Astrocyte (in vitro differentiated cells and primary cell): ENCODE measurements around the gene AP3B1. TPM values are rescaled to one million over a fixed set of nuclear protein-coding genes. Genes with fewer than 3 reads are reported as not detected.

ENCODE experiments used
- DNase-seq: peaks from one replicate; pipeline ENCODE4 v3.0.0-alpha.2; 2010; ENCODE audit warnings: low read depth
- FAIRE-seq: peaks from 2 replicates; lab custom pipeline; 2011; peaks lifted over from hg19 to GRCh38; lab: Jason Lieb, UNC
- H2AFZ ChIP-seq: 2 replicates; pipeline ENCODE4 v1.6.0; 2012; ENCODE audit warnings: low read depth, low read length, inconsistent platforms
- H3K27ac ChIP-seq: 2 replicates; pipeline ENCODE4 v1.5.1; 2011; ENCODE audit warnings: low read depth, low read length, inconsistent platforms
- H3K27me3 ChIP-seq: 2 replicates; pipeline ENCODE4 v1.6.0; 2011; ENCODE audit warnings: low read length, inconsistent platforms; ENCODE audit not compliant: insufficient read depth
- H3K36me3 ChIP-seq: 2 replicates; pipeline ENCODE4 v1.5.1; 2011; ENCODE audit warnings: low read length, inconsistent platforms; ENCODE audit not compliant: insufficient read depth
- H3K4me1 ChIP-seq: 2 replicates; pipeline ENCODE4 v1.5.1; 2011; ENCODE audit warnings: low read length, inconsistent platforms; ENCODE audit not compliant: insufficient read depth
- H3K4me2 ChIP-seq: 2 replicates; pipeline ENCODE4 v1.6.0; 2012; ENCODE audit warnings: low read length, inconsistent platforms
- H3K4me3 ChIP-seq: 2 replicates; pipeline ENCODE4 v1.5.1; 2011; ENCODE audit warnings: low read depth, mild to moderate bottlenecking, low read length, inconsistent platforms; ENCODE audit not compliant: insufficient read depth
- H3K79me2 ChIP-seq: 2 replicates; pipeline ENCODE4 v1.6.0; 2012; ENCODE audit warnings: mild to moderate bottlenecking, low read length, inconsistent platforms; ENCODE audit not compliant: insufficient read depth
- H3K9ac ChIP-seq: 2 replicates; pipeline ENCODE4 v1.6.0; 2012; ENCODE audit warnings: mild to moderate bottlenecking, low read length, inconsistent platforms
- H3K9me3 ChIP-seq: 2 replicates; pipeline ENCODE4 v1.5.1; 2012; ENCODE audit warnings: low read depth, mild to moderate bottlenecking, low read length, inconsistent platforms; ENCODE audit not compliant: insufficient read depth
- H4K20me1 ChIP-seq: 2 replicates; pipeline ENCODE4 v1.6.0; 2012; ENCODE audit warnings: low read length, inconsistent platforms; ENCODE audit not compliant: insufficient read depth
- H3K27ac Mint-ChIP-seq: one replicate; pipeline ENCODE4 v1.8.0; 2021; ENCODE audit warnings: mild to moderate bottlenecking, mixed read lengths; ENCODE audit not compliant: unreplicated experiment
- H3K27me3 Mint-ChIP-seq: one replicate; pipeline ENCODE4 v1.8.0; 2021; ENCODE audit warnings: low read depth, mixed read lengths; ENCODE audit not compliant: unreplicated experiment
- H3K36me3 Mint-ChIP-seq: one replicate; pipeline ENCODE4 v1.8.0; 2021; ENCODE audit warnings: low read depth, mixed read lengths; ENCODE audit not compliant: unreplicated experiment
- H3K4me1 Mint-ChIP-seq: one replicate; pipeline ENCODE4 v1.8.0; 2021; ENCODE audit warnings: low read depth, mixed read lengths; ENCODE audit not compliant: unreplicated experiment
- H3K4me3 Mint-ChIP-seq: one replicate; pipeline ENCODE4 v1.8.0; 2021; ENCODE audit warnings: mild to moderate bottlenecking, moderate library complexity, mixed read lengths; ENCODE audit not compliant: unreplicated experiment
- H3K9me3 Mint-ChIP-seq: one replicate; pipeline ENCODE4 v1.8.0; 2021; ENCODE audit warnings: mild to moderate bottlenecking, mixed read lengths; ENCODE audit not compliant: unreplicated experiment
- CTCF ChIP-seq: IDR thresholded peaks from 2 replicates; pipeline ENCODE4 v1.5.1; 2011; ENCODE audit warnings: low read depth, mild to moderate bottlenecking, inconsistent platforms, low read length, moderate library complexity; ENCODE audit not compliant: insufficient read depth
- EZH2 ChIP-seq: IDR thresholded peaks from 2 replicates; pipeline ENCODE4 v1.6.1; 2012; ENCODE audit warnings: mild to moderate bottlenecking, low read length, inconsistent platforms; ENCODE audit not compliant: insufficient read depth
- total RNA-seq: library from RNA; stranded (reverse); gene quantifications from 2 replicates; pipeline ENCODE4 v1.2.1, GENCODE V29; 2021

Gene AP3B1
- total RNA-seq, 1 donor from 2014 or later = 64.8 TPM

DNA sequence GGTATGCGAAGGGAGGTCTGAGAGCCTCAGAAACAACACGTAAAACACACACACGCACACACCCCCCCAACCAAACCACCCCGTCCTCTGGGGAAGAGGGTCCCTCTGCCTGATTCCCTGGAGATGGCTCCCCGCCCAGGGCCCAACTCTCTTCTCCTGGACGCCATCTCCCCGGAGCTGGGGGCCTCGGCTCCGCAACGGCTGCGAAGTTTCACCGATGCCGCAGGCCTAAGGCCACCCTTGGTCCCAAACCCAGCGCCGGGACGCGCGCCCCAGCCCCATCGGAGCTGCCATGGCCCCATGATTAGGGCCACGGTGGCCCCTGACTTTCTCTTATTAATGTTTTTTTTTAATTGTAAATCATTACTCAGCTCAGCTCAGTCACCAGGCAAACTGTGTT lies 337.0 kb downstream of the AP3B1 start:
- peaks cover 44% of the 10 kb centered on the region for H3K27me3 ChIP-seq

GRCh38 chr5:77957081-77957480 lies 337.4 kb downstream of the AP3B1 start:
- Mint-ChIP-seq H3K27me3 (peaks cover 35% of the 10 kb centered on the region), H3K27ac (no peak overlapping the region), H3K36me3 (no peaks in the 10 kb centered on the region), H3K9me3 (no peaks in the 10 kb centered on the region), H3K4me1 (peaks cover 15% of the 10 kb centered on the region), H3K4me3 (no peak overlapping the region)
- Histone ChIP-seq H3K27me3 (peaks cover 41% of the 10 kb centered on the region), H3K4me3 (no peak overlapping the region), H3K79me2 (no peaks in the 10 kb centered on the region), H2AFZ (peak overlapping the region; percentile 46), H3K9ac (no peak overlapping the region), H3K9me3 (no peaks in the 10 kb centered on the region), H3K36me3 (no peaks in the 10 kb centered on the region), H3K27ac (no peak overlapping the region), H4K20me1 (no peaks in the 10 kb centered on the region), H3K4me1 (no peaks in the 10 kb centered on the region), H3K4me2 (peak overlapping the region; percentile 75)
- no peak for DNase-seq
- no peak for FAIRE-seq
- TF ChIP-seq CTCF (no peak), EZH2 (no peak)

More for the DNA sequence above, 337.0 kb downstream of the AP3B1 start:
- Histone ChIP-seq H3K79me2 (no peaks in the 10 kb centered on the region), H3K36me3 (no peaks in the 10 kb centered on the region), H3K9ac (no peak overlapping the region), H4K20me1 (no peaks in the 10 kb centered on the region), H3K27ac (no peak overlapping the region), H2AFZ (peak overlapping the region; percentile 46), H3K4me1 (no peaks in the 10 kb centered on the region), H3K4me3 (peak overlapping the region; percentile 25), H3K9me3 (no peaks in the 10 kb centered on the region), H3K4me2 (peak overlapping the region; percentile 75)
- Mint-ChIP-seq H3K27me3 (peaks cover 38% of the 10 kb centered on the region), H3K4me3 (peak overlapping the region; percentile 57), H3K4me1 (peaks cover 15% of the 10 kb centered on the region), H3K36me3 (no peaks in the 10 kb centered on the region), H3K9me3 (no peaks in the 10 kb centered on the region), H3K27ac (no peak overlapping the region)
- FAIRE-seq = no peak
- TF ChIP-seq EZH2 = no peak
- TF ChIP-seq CTCF = no peak
- no peak for DNase-seq

DNA sequence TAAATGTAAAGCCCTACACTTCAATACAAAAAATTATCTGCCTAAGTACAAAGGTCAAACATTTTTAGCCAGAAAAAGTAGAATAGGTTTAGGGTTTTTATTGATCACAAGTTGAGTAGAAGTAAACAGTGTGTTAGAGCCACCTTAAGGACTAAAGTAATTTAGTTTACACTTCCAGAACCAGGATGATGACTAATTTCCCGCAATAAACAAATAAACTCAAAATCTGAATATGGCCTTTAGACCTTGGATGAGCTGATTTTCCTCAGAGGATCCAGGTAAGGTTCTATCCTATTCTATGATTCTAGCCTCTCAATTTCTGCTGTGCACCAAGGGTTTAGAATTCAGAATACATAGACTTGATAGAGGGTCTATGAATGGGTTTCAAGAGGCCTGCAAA lies 338.9 kb downstream of the AP3B1 start:
- H3K27ac Mint-ChIP-seq = no peak overlapping the region
- Histone ChIP-seq H3K9me3 (no peaks in the 10 kb centered on the region), H2AFZ (no peak overlapping the region), H4K20me1 (no peaks in the 10 kb centered on the region), H3K27me3 (peaks cover 33% of the 10 kb centered on the region), H3K4me1 (no peaks in the 10 kb centered on the region), H3K4me3 (no peak overlapping the region), H3K9ac (no peak overlapping the region), H3K27ac (no peak overlapping the region), H3K4me2 (no peak overlapping the region), H3K79me2 (no peaks in the 10 kb centered on the region), H3K36me3 (no peaks in the 10 kb centered on the region)
- H3K4me3 Mint-ChIP-seq = no peak overlapping the region
- DNase-seq (no peak), FAIRE-seq (no peak)
- no peak for TF ChIP-seq CTCF
- TF ChIP-seq EZH2 = no peak
- peaks cover 15% of the 10 kb centered on the region for H3K4me1 Mint-ChIP-seq
- H3K36me3 Mint-ChIP-seq = no peaks in the 10 kb centered on the region
- peaks cover under 1% of the 10 kb centered on the region for H3K9me3 Mint-ChIP-seq
- peaks cover 35% of the 10 kb centered on the region for H3K27me3 Mint-ChIP-seq
